Loucy (cell line): ENCODE measurements around the gene H2BK1.

Experiments
- H2AFZ ChIP-seq: fragments of 200-600 bp; sonication (generic); 2 replicates; pipeline ENCODE4 v1.6.0; 2016; ENCODE audit warnings: antibody characterized with exemption, mild to moderate bottlenecking, low read length, moderate library complexity
- H3F3A ChIP-seq: fragments of 200-600 bp; 2 replicates; pipeline ENCODE4 v1.6.0; 2016; ENCODE audit warnings: antibody characterized with exemption, low read depth, mild to moderate bottlenecking
- H3K27me3 ChIP-seq: fragments of 200-600 bp; sonication (generic); 2 replicates; pipeline ENCODE4 v1.6.1; 2014; ENCODE audit warnings: low read length, mild to moderate bottlenecking; ENCODE audit not compliant: insufficient read depth, poor library complexity, severe bottlenecking
- H3K36me3 ChIP-seq: fragments of 200-600 bp; sonication (generic); 2 replicates; pipeline ENCODE4 v1.6.1; 2016; ENCODE audit warnings: low read length; ENCODE audit not compliant: insufficient read depth
- H3K4me1 ChIP-seq: fragments of 200-600 bp; sonication (generic); 2 replicates; pipeline ENCODE4 v1.5.1; 2014; ENCODE audit warnings: low read length, mild to moderate bottlenecking; ENCODE audit not compliant: insufficient read depth, poor library complexity, severe bottlenecking
- H3K4me2 ChIP-seq: fragments of 200-600 bp; sonication (generic); 2 replicates; pipeline ENCODE4 v1.6.0; 2014; ENCODE audit warnings: antibody characterized with exemption, low read length, low read depth, mild to moderate bottlenecking; ENCODE audit not compliant: poor library complexity, severe bottlenecking
- H3K4me3 ChIP-seq: fragments of 200-600 bp; sonication (generic); 2 replicates; pipeline ENCODE4 v1.5.1; 2014; ENCODE audit warnings: low read length, mild to moderate bottlenecking, mixed read lengths; ENCODE audit not compliant: poor library complexity, severe bottlenecking
- H3K79me2 ChIP-seq: fragments of 200-600 bp; sonication (generic); 2 replicates; pipeline ENCODE4 v1.6.1; 2014; ENCODE audit warnings: low read length; ENCODE audit not compliant: insufficient read depth
- H3K9ac ChIP-seq: fragments of 200-600 bp; sonication (generic); 2 replicates; pipeline ENCODE4 v1.6.0; 2014; ENCODE audit warnings: mild to moderate bottlenecking, low read depth, low read length, moderate library complexity; ENCODE audit not compliant: poor library complexity, severe bottlenecking
- H3K9me2 ChIP-seq: fragments of 200-600 bp; sonication (generic); replicated peaks from 2 replicates; pipeline ENCODE4 v1.6.1; 2016; ENCODE audit warnings: low read depth, low read length, mixed read lengths
- H3K9me3 ChIP-seq: fragments of 200-600 bp; sonication (generic); 2 replicates; pipeline ENCODE4 v1.6.1; 2014; ENCODE audit warnings: mild to moderate bottlenecking, antibody characterized with exemption, low read length, low read depth; ENCODE audit not compliant: insufficient read depth
- H4K20me1 ChIP-seq: fragments of 200-600 bp; sonication (generic); 2 replicates; pipeline ENCODE4 v1.6.0; 2014; ENCODE audit warnings: antibody characterized with exemption, low read length, mild to moderate bottlenecking; ENCODE audit not compliant: insufficient read depth, poor library complexity, severe bottlenecking
- CTCF ChIP-seq: fragments of 200-600 bp; sonication (generic); conservative IDR thresholded peaks from 2 replicates; pipeline ENCODE4 v1.5.1; 2014; ENCODE audit warnings: mild to moderate bottlenecking, antibody characterized with exemption, low read length
- EZH2phosphoT487 ChIP-seq: fragments of 200-600 bp; IDR thresholded peaks from 2 replicates; pipeline ENCODE4 v1.6.1; 2018; ENCODE audit warnings: antibody characterized with exemption, mild to moderate bottlenecking, moderate library complexity, borderline replicate concordance

H2BK1 gene

GRCh38 chr7:151236406-151236805, 26.1 kb upstream of the H2BK1 start:
- H3K4me1 ChIP-seq = peaks cover 25% of the 10 kb centered on the region
- no peak overlapping the region for H3K9ac ChIP-seq
- no peaks in the 10 kb centered on the region for H3K9me2 ChIP-seq
- H3K9me3 ChIP-seq = no peaks in the 10 kb centered on the region
- H3K4me3 ChIP-seq = no peak overlapping the region
- H2AFZ ChIP-seq = no peak overlapping the region
- no peak overlapping the region for H3K4me2 ChIP-seq
- H4K20me1 ChIP-seq = peaks cover 44% of the 10 kb centered on the region
- H3K36me3 ChIP-seq = peaks cover 23% of the 10 kb centered on the region; the same call in 1 of the 2 replicates
- H3K27me3 ChIP-seq = peaks cover 5% of the 10 kb centered on the region
- TF ChIP-seq CTCF = no peak
- no peak for TF ChIP-seq EZH2phosphoT487
- peaks cover 44% of the 10 kb centered on the region for H3K79me2 ChIP-seq
- H3F3A ChIP-seq = no peaks in the 10 kb centered on the region

GRCh38 chr7:151235091-151235787, 25.0 kb upstream of the H2BK1 start:
- H3K9me2 ChIP-seq = no peaks in the 10 kb centered on the region
- H2AFZ ChIP-seq = no peak overlapping the region
- peaks cover 5% of the 10 kb centered on the region for H3K27me3 ChIP-seq
- peaks cover 44% of the 10 kb centered on the region for H4K20me1 ChIP-seq
- H3K4me3 ChIP-seq = peak overlapping the region; percentile 99
- H3K79me2 ChIP-seq = peaks cover 45% of the 10 kb centered on the region
- H3K9me3 ChIP-seq = no peaks in the 10 kb centered on the region
- peaks cover 28% of the 10 kb centered on the region for H3K4me1 ChIP-seq
- peaks cover 23% of the 10 kb centered on the region; the same call in 1 of the 2 replicates for H3K36me3 ChIP-seq
- no peak overlapping the region for H3K9ac ChIP-seq
- H3F3A ChIP-seq = no peaks in the 10 kb centered on the region
- H3K4me2 ChIP-seq = peak overlapping the region; percentile 91
- TF ChIP-seq CTCF (no peak), EZH2phosphoT487 (no peak)

GRCh38 chr7:151233804-151234203, 23.5 kb upstream of the H2BK1 start:
- Histone ChIP-seq H3K4me3 (peak overlapping the region; percentile 99), H3K36me3 (peaks cover 19% of the 10 kb centered on the region; the same call in 1 of the 2 replicates), H3F3A (no peaks in the 10 kb centered on the region), H3K9me3 (no peaks in the 10 kb centered on the region), H3K27me3 (peaks cover 5% of the 10 kb centered on the region), H3K79me2 (peaks cover 45% of the 10 kb centered on the region), H2AFZ (no peak overlapping the region), H3K9ac (peak overlapping the region; percentile 99), H3K4me1 (peaks cover 28% of the 10 kb centered on the region), H3K9me2 (no peaks in the 10 kb centered on the region), H4K20me1 (peaks cover 44% of the 10 kb centered on the region), H3K4me2 (peak overlapping the region; percentile 91)
- TF ChIP-seq EZH2phosphoT487 (no peak), CTCF (no peak)
